BJ (cell line): ENCODE results near the gene CCR7. TPM values are rescaled to one million over a fixed set of nuclear protein-coding genes. Genes with fewer than 3 reads are reported as not detected.
A peak's percentile ranks its signal among the peaks of the same experiment; 100 is the strongest.

Source experiments
- CTCF ChIA-PET: fragments of 350-600 bp; formaldehyde crosslinking; extraction: SDS; loops from one replicate; lab custom pipeline; 2021; ENCODE audit warnings: antibody characterized with exemption, inconsistent platforms; lab: Yijun Ruan, JAX
- POLR2A ChIA-PET: fragments of 300-600 bp; sonication (Branson Sonifier 250); formaldehyde crosslinking; extraction: SDS; loops from one replicate; lab custom pipeline; 2021; ENCODE audit warnings: antibody characterized with exemption; lab: Charles Lee
- DNase-seq: peaks from one replicate; pipeline ENCODE4 v3.0.0-alpha.2; 2011; ENCODE audit warnings: low read depth
- H3K27me3 ChIP-seq: 2 replicates; pipeline ENCODE4 v1.6.0; 2011; ENCODE audit warnings: low read length; ENCODE audit not compliant: control insufficient read depth, insufficient read depth
- H3K36me3 ChIP-seq: 2 replicates; pipeline ENCODE4 v1.5.1; 2011; ENCODE audit warnings: low read length; ENCODE audit not compliant: control insufficient read depth, insufficient read depth
- H3K4me3 ChIP-seq: 2 replicates; pipeline ENCODE4 v1.5.1; 2011; ENCODE audit warnings: low read depth, mild to moderate bottlenecking, control low read depth, low read length
- CTCF ChIP-seq: IDR thresholded peaks from 2 replicates; pipeline ENCODE4 v1.5.1; 2011; ENCODE audit warnings: low read depth, mild to moderate bottlenecking, control low read depth, inconsistent platforms, low read length, moderate library complexity; ENCODE audit not compliant: insufficient read depth
- polyA plus RNA-seq: library from polyadenylated mRNA; depleted of rRNA; stranded (reverse); fragments of >200 nt; gene quantifications from 2 replicates; pipeline ENCODE4 v1.2.3, GENCODE V29; 2011

Gene CCR7
- polyA plus RNA-seq, 1 experiment = 0.45 TPM

- Histone ChIP-seq H3K4me3 (no peak overlapping the region), H3K27me3 (no peaks in the 10 kb centered on the region), H3K36me3 (no peaks in the 10 kb centered on the region)
- no peak for TF ChIP-seq CTCF
- no peak for DNase-seq
- POLR2A ChIA-PET = interaction anchor here (0.9 kb wide), 1 partner anchor 94 kb away, joined by 4 read pairs; no protein-coding TSS in a partner anchor
- CTCF ChIA-PET = interaction anchor here (0.6 to 19.2 kb wide), 8 partner anchors 7 to 607 kb away, joined by 3 to 382 read pairs (median 4); no protein-coding TSS in a partner anchor
These were observed 12.2 kb downstream of the CCR7 start for GRCh38 chr17:40552806-40553693.

GRCh38 chr17:40551879-40552768 is 13.1 kb downstream of the CCR7 start:
- ChIA-PET POLR2A (interaction anchor here (0.6 to 1.8 kb wide), 4 partner anchors 9 to 102 kb away, joined by 4 to 8 read pairs (median 6); no protein-coding TSS in a partner anchor), CTCF (interaction anchor here (1.1 to 19.2 kb wide), 5 partner anchors 8 to 112 kb away, joined by 3 to 382 read pairs (median 7); partner anchors contain the start of gene IGFBP4)
- Histone ChIP-seq H3K4me3 (no peak overlapping the region), H3K27me3 (no peaks in the 10 kb centered on the region), H3K36me3 (no peaks in the 10 kb centered on the region)
- peak; percentile 97 for DNase-seq
- no peak for TF ChIP-seq CTCF

- TF ChIP-seq CTCF = no peak
- Histone ChIP-seq H3K27me3 (no peaks in the 10 kb centered on the region), H3K4me3 (no peak overlapping the region), H3K36me3 (no peaks in the 10 kb centered on the region)
- ChIA-PET CTCF (interaction anchor here (0.6 to 19.2 kb wide), 7 partner anchors 9 to 1114 kb away, joined by 3 to 382 read pairs (median 3); partner anchors contain the start of gene IGFBP4), POLR2A (interaction anchor here (1.6 to 1.8 kb wide), 2 partner anchors 9 to 12 kb away, joined by 7 to 8 read pairs; no protein-coding TSS in a partner anchor)
- DNase-seq = peak; percentile 98
These were observed 14.0 kb downstream of the CCR7 start for GRCh38 chr17:40551091-40551878.

GRCh38 chr17:40550608-40551007 is 14.7 kb downstream of the CCR7 start:
- no peaks in the 10 kb centered on the region for H3K27me3 ChIP-seq
- ChIA-PET CTCF (interaction anchor here (0.6 to 19.2 kb wide), 5 partner anchors 10 to 1115 kb away, joined by 3 to 382 read pairs (median 7); partner anchors contain the start of gene IGFBP4), POLR2A (interaction anchor here (0.6 to 1.8 kb wide), 3 partner anchors 8 to 38 kb away, joined by 4 to 8 read pairs (median 7); no protein-coding TSS in a partner anchor)
- TF ChIP-seq CTCF = no peak
- H3K4me3 ChIP-seq = no peak overlapping the region
- no peak for DNase-seq
- no peaks in the 10 kb centered on the region for H3K36me3 ChIP-seq
